IPS-18c (cell line): ENCODE measurements around the gene UCN3.

Experiments
- H3K4me3 ChIP-seq: 2 replicates; pipeline ENCODE4 v1.7.0; 2013; ENCODE audit warnings: low read depth, mild to moderate bottlenecking, low read length, moderate library complexity; ENCODE audit not compliant: insufficient read depth
- H3K9me3 ChIP-seq: one replicate; pipeline ENCODE4 v1.6.1; 2013; ENCODE audit warnings: mild to moderate bottlenecking, low read length, moderate library complexity; ENCODE audit not compliant: control insufficient read depth, insufficient read depth

UCN3 gene, protein sequence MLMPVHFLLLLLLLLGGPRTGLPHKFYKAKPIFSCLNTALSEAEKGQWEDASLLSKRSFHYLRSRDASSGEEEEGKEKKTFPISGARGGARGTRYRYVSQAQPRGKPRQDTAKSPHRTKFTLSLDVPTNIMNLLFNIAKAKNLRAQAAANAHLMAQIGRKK

DNA sequence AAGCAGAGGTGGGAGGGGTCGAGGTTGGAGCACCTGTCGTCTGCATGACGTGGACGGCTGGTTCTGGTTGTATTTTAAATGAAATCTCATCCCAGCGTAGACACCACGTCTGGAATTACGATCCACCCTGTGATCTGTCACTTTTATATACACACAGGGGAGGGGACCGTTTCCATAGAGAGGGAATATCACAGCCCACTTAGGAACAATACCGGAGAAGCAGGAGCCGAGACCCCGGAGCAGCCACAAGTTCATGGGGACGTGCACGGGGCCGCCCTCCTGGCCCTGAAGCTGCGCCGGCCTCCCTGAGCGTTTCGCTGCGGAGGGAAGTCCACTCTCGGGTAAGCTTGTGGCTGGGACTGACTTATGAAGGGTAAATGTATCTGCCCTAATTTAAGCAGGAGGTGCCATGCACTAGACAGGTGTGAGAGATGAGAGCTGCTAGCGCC, at the start of gene UCN3:
Gene UCN3 (plus strand): TSS at position 77 of the 449 bp plus-strand sequence. CDS start 8,755 bp downstream, outside the sequence.
- no peak within 1 kb of the TSS for H3K4me3 ChIP-seq
- peaks cover 5% of the 10 kb centered on the region for H3K9me3 ChIP-seq

- no peak overlapping the region for H3K4me3 ChIP-seq
- H3K9me3 ChIP-seq: no peaks in the 10 kb centered on the region
Measured at GRCh38 chr10:5317547-5318107, 47.1 kb upstream of the UCN3 start.

- Histone ChIP-seq H3K9me3 (no peaks in the 10 kb centered on the region), H3K4me3 (no peak overlapping the region)
Measured at GRCh38 chr10:5318148-5318547, 46.6 kb upstream of the UCN3 start.

DNA sequence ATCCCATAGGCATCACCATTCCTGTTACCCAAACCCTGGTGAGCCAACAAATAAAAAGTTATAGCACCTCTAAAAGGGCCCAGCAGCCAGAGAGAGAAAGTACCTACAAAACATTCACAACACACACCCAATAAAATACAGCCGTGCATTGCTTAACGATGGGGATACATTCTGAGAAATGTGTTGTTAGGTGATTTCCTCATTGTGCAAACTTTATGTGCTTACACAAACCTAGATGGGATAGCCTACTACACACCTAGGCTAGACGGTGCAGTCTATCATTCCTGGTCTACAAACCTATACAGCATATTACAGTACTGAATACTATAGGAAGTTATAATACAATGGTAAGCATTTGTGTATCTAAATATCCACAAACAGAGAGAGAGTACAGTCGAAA, 44.9 kb upstream of the UCN3 start:
- no peak overlapping the region for H3K4me3 ChIP-seq
- H3K9me3 ChIP-seq: no peaks in the 10 kb centered on the region

DNA sequence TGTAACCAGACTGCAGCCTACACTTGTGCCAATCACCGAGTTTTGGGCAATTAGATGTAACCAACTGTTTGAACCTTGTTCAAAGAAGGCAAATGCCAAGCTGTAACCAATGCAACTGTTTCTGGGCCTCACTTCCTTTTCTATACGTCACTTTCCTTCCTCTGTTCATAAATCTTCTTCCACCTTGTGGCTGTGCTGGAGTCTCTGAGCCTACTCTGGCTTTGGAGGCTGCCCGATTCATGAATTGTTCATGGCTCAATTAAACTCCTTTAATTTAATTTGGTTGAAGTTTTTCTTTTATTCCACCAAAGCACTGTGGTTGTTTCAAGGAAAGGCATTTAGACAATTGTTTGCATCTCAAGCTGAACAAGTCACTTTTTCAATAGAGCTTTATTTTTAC, 43.5 kb upstream of the UCN3 start:
- no peaks in the 10 kb centered on the region for H3K9me3 ChIP-seq
- H3K4me3 ChIP-seq: no peak overlapping the region

GRCh38 chr10:5323446-5323845, 41.3 kb upstream of the UCN3 start:
- peaks cover 4% of the 10 kb centered on the region for H3K9me3 ChIP-seq

DNA sequence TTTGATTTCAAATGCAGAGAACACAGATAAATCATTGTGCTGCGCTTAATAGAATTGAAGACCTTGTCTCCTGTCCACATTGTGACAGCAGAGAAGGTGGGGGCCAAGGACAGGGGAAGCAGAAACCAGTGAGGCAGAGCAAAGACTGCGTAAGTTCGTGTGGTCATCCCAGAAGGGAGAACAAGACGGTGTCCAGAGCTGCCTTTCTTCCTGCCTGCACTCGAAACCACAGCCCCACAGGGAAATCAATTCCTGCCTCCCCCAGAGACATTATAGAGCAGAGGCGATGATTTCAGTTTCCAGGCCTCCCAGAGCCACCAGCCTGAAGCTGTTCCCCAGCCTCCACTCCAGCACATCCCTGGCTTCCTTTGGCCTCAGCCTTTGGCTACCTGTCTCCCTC, 39.7 kb upstream of the UCN3 start:
- H3K4me3 ChIP-seq: no peak overlapping the region
- H3K9me3 ChIP-seq: peaks cover 4% of the 10 kb centered on the region

More at GRCh38 chr10:5323446-5323845, 41.3 kb upstream of the UCN3 start:
- no peak overlapping the region for H3K4me3 ChIP-seq

DNA sequence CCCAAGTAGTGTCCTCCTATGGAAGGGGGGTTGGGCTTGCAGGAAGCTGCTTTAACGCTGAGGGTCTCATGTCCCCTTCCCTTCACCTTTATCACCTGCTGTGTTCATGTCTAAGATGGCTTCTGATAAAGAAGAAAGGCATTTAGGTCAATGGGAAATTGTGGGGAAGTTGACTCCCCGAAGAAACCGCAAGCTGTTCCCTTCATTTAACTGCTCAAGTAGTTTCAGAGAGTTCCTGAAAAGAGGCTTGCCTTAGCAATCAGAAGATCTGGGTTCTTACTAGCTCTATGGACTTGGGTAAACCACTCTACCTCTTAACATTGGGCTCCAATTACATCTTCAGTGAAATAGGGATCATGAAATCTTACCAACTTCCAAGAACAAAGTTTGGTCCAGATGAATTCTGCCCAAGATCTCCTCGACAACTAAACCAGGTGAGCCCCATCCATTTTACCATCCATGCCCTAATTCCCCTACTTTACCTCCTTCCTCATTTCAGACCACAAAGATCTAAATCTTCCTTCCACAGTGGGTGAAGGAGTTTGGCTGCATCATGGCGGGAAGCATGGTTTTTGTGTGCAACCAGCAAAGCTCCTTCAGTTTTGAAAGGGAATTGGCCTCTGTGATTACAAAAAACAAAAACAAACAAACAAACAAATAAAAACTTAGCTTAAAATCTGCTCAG, 30.4 kb upstream of the UCN3 start:
- Histone ChIP-seq H3K9me3 (peaks cover 2% of the 10 kb centered on the region), H3K4me3 (no peak overlapping the region)

GRCh38 chr10:5338010-5338409, 26.8 kb upstream of the UCN3 start:
- Histone ChIP-seq H3K4me3 (no peak overlapping the region), H3K9me3 (peaks cover 2% of the 10 kb centered on the region)

GRCh38 chr10:5343092-5343491, 21.7 kb upstream of the UCN3 start:
- no peaks in the 10 kb centered on the region for H3K9me3 ChIP-seq
- H3K4me3 ChIP-seq: no peak overlapping the region

GRCh38 chr10:5343561-5343960, 21.2 kb upstream of the UCN3 start:
- no peaks in the 10 kb centered on the region for H3K9me3 ChIP-seq
- no peak overlapping the region for H3K4me3 ChIP-seq

DNA sequence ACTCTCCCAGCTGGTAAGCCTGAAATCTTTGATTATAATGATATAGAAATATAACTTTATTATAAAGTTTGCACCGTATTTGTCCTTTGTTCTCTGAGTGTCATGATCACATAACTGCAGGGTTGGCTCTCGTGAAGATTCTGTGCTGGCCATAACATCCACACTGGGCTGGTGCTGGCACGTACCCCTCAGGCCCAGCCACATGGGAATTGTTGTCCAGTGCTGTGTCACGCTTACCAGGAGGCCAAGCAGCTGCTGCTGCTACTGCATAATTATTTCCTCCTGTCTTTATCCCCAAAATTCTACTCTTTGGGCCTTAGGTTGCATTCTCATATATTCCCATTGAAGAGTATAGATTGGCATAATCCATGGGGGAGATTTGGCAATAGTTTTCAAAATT, 20.8 kb upstream of the UCN3 start:
- no peak overlapping the region for H3K4me3 ChIP-seq
- H3K9me3 ChIP-seq: no peaks in the 10 kb centered on the region

GRCh38 chr10:5344746-5345145, 20.0 kb upstream of the UCN3 start:
- H3K4me3 ChIP-seq: no peak overlapping the region
- H3K9me3 ChIP-seq: no peaks in the 10 kb centered on the region

DNA sequence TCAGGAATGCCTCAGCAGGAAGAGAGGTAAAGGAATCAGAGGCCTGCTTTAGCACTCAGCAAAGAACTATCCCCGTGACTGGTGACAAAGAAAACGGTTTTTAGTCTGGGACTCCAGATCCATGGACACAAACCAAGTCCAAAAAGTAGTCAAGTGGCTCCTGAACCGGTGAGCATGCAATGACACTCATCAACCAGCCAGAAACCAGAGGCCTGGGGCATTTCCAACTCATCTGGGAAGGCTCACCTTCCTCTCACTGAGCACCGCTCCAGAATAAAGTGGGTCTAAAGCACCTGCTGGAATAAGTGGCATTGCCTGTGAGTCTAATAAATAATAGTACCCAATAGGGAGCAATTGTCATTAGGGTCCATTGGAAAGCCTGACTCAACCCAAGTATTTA, 17.9 kb upstream of the UCN3 start:
- H3K4me3 ChIP-seq: no peak overlapping the region

GRCh38 chr10:5349362-5349761, 15.4 kb upstream of the UCN3 start:
- no peaks in the 10 kb centered on the region for H3K9me3 ChIP-seq
- H3K4me3 ChIP-seq: no peak overlapping the region

More for the DNA sequence above, 17.9 kb upstream of the UCN3 start:
- no peaks in the 10 kb centered on the region for H3K9me3 ChIP-seq

DNA sequence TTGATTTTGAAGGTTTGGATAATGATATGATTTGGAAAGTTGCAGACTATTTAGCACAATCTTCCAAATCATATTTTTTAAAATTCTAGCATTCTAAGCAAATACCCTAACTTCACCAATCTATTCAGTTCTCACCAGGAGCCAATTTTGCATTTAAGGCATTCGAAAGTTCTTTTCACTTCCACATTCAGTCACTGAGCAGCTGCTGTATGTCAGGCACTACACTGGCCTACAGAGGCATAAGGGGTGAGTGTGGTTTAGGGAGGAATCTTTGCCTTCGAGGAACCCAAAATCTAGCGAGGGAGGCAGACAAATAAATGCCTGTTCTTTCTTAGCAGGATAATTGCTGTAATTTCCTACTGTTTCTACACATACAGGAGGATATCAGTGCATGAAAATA, 10.7 kb upstream of the UCN3 start:
- no peak overlapping the region for H3K4me3 ChIP-seq
- H3K9me3 ChIP-seq: no peaks in the 10 kb centered on the region

GRCh38 chr10:5355594-5356301, 9.0 kb upstream of the UCN3 start:
- Histone ChIP-seq H3K9me3 (no peaks in the 10 kb centered on the region), H3K4me3 (no peak overlapping the region)

DNA sequence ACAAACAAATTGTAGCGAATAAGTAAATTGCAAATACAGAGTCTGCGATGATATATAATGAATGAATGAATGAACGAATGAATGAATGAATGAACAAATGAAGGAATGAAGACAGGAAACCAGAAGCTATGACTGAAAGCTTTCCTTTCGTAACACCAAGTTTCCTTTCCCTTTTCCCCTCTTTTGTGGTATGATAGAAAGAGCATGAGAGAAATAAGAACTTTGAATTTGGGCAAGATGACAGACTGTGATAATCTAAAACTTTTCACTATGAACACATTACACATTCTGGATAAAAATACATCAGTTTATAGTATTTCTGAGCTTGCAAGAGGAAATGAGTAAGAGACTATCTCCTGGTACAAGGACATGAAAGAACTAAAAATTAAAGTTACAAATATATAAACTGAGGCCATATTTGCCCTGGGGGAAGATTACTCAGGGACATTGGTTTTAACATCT, 8.4 kb upstream of the UCN3 start:
- Histone ChIP-seq H3K9me3 (no peaks in the 10 kb centered on the region), H3K4me3 (no peak overlapping the region)
